ENCODE measurements around the gene HMX3.

- no peak for TF ChIP-seq CTCF (conservative IDR thresholded peaks at IDR 0.05; ENCODE audit: low read depth in 2 of 2)
- no peak for TF ChIP-seq POLR2AphosphoS5 (IDR thresholded peaks at IDR 0.05; ENCODE audit: low read depth)
- TF ChIP-seq EZH2 (IDR thresholded peaks at IDR 0.05; ENCODE audit: low read depth, unreplicated experiment) = peak; percentile 7
- no peak for TF ChIP-seq NANOG (IDR thresholded peaks at IDR 0.05; ENCODE audit: borderline replicate concordance)
- TF ChIP-seq EZH2phosphoT487 (IDR thresholded peaks at IDR 0.05; ENCODE audit: unreplicated experiment) = no peak
- no peak for TF ChIP-seq REST (IDR thresholded peaks at IDR 0.05; ENCODE audit: unreplicated experiment)
- no peak for TF ChIP-seq CREB1 (CRISPR knock-in tag; IDR thresholded peaks at IDR 0.05; ENCODE audit: low read depth)
- TF ChIP-seq JUNB (IDR thresholded peaks at IDR 0.05; ENCODE audit: unreplicated experiment) = no peak
- no peak for TF ChIP-seq ZNF462 (CRISPR knock-in tag; IDR thresholded peaks at IDR 0.05)
- no peak for TF ChIP-seq ZNF114 (CRISPR knock-in tag; IDR thresholded peaks at IDR 0.05)
- no peak for TF ChIP-seq ZNF331 (CRISPR knock-in tag; IDR thresholded peaks at IDR 0.05; ENCODE audit: low read depth)
- no peak for TF ChIP-seq ETS1 (IDR thresholded peaks at IDR 0.05)
- no peak for TF ChIP-seq STAT1 (IDR thresholded peaks at IDR 0.05; ENCODE audit: unreplicated experiment)
These were observed 8.0 kb downstream of the HMX3 start for GRCh38 chr10:123143825-123144168.

Data from GM23338 (cell line).